GM23338 (cell line): ENCODE data around the gene ATXN7L1. TPM values are rescaled to one million over a fixed set of nuclear protein-coding genes. Genes with fewer than 3 reads are reported as not detected.

Source experiments
- ATAC-seq: fragments of 200-7000 bp; cut with Tn5 transposase; 3 replicates; pipeline ENCODE4 v1.9.1; 2020
- DNase-seq: peaks from one replicate; pipeline ENCODE4 v3.0.0-alpha.2; 2015; ENCODE audit warnings: low spot score
- H2AFZ ChIP-seq: fragments of 200-600 bp; sonication (generic); 2 replicates; pipeline ENCODE4 v1.8.0; 2016; ENCODE audit warnings: antibody characterized with exemption, mild to moderate bottlenecking, moderate library complexity
- H3F3A ChIP-seq: fragments of 200-600 bp; sonication (generic); replicated peaks from 2 replicates; pipeline ENCODE4 v1.8.0; 2017; ENCODE audit warnings: antibody characterized with exemption, mixed run types, low read depth
- H3K27ac ChIP-seq: fragments of 200-600 bp; sonication (generic); 2 replicates; pipeline ENCODE4 v1.6.1; 2016; ENCODE audit warnings: low read depth
- H3K27me3 ChIP-seq: fragments of 200-600 bp; sonication (generic); 2 replicates; pipeline ENCODE4 v1.8.0; 2016; ENCODE audit warnings: mild to moderate bottlenecking, mixed run types, moderate library complexity; ENCODE audit not compliant: insufficient read depth
- H3K36me3 ChIP-seq: fragments of 200-600 bp; sonication (generic); 2 replicates; pipeline ENCODE4 v1.8.0; 2016; ENCODE audit warnings: mild to moderate bottlenecking; ENCODE audit not compliant: insufficient read depth
- H3K4me1 ChIP-seq: fragments of 200-600 bp; sonication (generic); 2 replicates; pipeline ENCODE4 v1.8.0; 2016; ENCODE audit warnings: mild to moderate bottlenecking, moderate library complexity; ENCODE audit not compliant: insufficient read depth
- H3K4me2 ChIP-seq: fragments of 200-600 bp; sonication (generic); 2 replicates; pipeline ENCODE4 v1.7.1; 2017; ENCODE audit warnings: mixed run types
- H3K4me3 ChIP-seq: fragments of 200-600 bp; sonication (generic); 2 replicates; pipeline ENCODE4 v1.6.1; 2016; ENCODE audit warnings: mixed run types
- H3K79me2 ChIP-seq: fragments of 200-600 bp; sonication (generic); replicated peaks from 2 replicates; pipeline ENCODE4 v1.8.0; 2017; ENCODE audit warnings: mild to moderate bottlenecking; ENCODE audit not compliant: insufficient read depth
- H3K9me2 ChIP-seq: fragments of 200-600 bp; sonication (generic); 2 replicates; pipeline ENCODE4 v1.8.0; 2017; ENCODE audit not compliant: insufficient read depth
- H4K20me1 ChIP-seq: fragments of 200-600 bp; sonication (generic); replicated peaks from 2 replicates; pipeline ENCODE4 v1.8.0; 2017; ENCODE audit warnings: mild to moderate bottlenecking; ENCODE audit not compliant: insufficient read depth
- H3K27ac Mint-ChIP-seq: 2 replicates; pipeline ENCODE4 v1.8.0; 2020; ENCODE audit warnings: inconsistent platforms, mild to moderate bottlenecking, moderate library complexity, mixed read lengths
- H3K27me3 Mint-ChIP-seq: 3 replicates; pipeline ENCODE4 v1.8.0; 2022; ENCODE audit warnings: low read depth, mild to moderate bottlenecking, moderate library complexity, mixed read lengths, inconsistent platforms; ENCODE audit not compliant: insufficient read depth, poor library complexity
- H3K36me3 Mint-ChIP-seq: 3 replicates; pipeline ENCODE4 v1.8.0; 2021; ENCODE audit warnings: low read depth, mild to moderate bottlenecking, inconsistent platforms, moderate library complexity, mixed read lengths
- H3K4me1 Mint-ChIP-seq: 3 replicates; pipeline ENCODE4 v1.8.0; 2020; ENCODE audit warnings: mild to moderate bottlenecking, inconsistent platforms, mixed read lengths
- H3K4me3 Mint-ChIP-seq: 3 replicates; pipeline ENCODE4 v1.8.0; 2021; ENCODE audit warnings: moderate library complexity, mild to moderate bottlenecking, inconsistent platforms, mixed read lengths
- H3K9me3 Mint-ChIP-seq: 3 replicates; pipeline ENCODE4 v1.8.0; 2020; ENCODE audit warnings: moderate library complexity, mild to moderate bottlenecking, inconsistent platforms, mixed read lengths
- CREB1 ChIP-seq: fragments of 250-450 bp; sonication (Bioruptor Pico); IDR thresholded peaks from 2 replicates; pipeline ENCODE4 v1.5.0; 2020; ENCODE audit warnings: low read depth, mild to moderate bottlenecking, moderate library complexity
- EZH2 ChIP-seq: fragments of 200-600 bp; sonication (generic); IDR thresholded peaks from one replicate; pipeline ENCODE4 v1.8.0; 2017; ENCODE audit warnings: antibody characterized with exemption, mild to moderate bottlenecking, low read depth; ENCODE audit not compliant: unreplicated experiment
- JUNB ChIP-seq: IDR thresholded peaks from one replicate; pipeline ENCODE4 v1.6.1; 2016; ENCODE audit warnings: antibody characterized with exemption; ENCODE audit not compliant: unreplicated experiment
- NANOG ChIP-seq: IDR thresholded peaks from 2 replicates; pipeline ENCODE4 v1.6.1; 2016; ENCODE audit warnings: antibody characterized with exemption, borderline replicate concordance
- STAT1 ChIP-seq: IDR thresholded peaks from one replicate; pipeline ENCODE4 v1.6.1; 2016; ENCODE audit warnings: antibody characterized with exemption; ENCODE audit not compliant: unreplicated experiment
- ZNF114 ChIP-seq: fragments of 250-450 bp; sonication (Bioruptor Pico); IDR thresholded peaks from 2 replicates; pipeline ENCODE4 v1.5.0; 2020; ENCODE audit warnings: mild to moderate bottlenecking, moderate library complexity
- polyA plus RNA-seq: library from polyadenylated mRNA; unstranded; fragments of >200 nt; fragmentation: Nextera tagmentation; extraction: Ambion mirVana; gene quantifications from 2 replicates; pipeline ENCODE4 v1.2.1, GENCODE V29; 2016
- total RNA-seq: library from RNA; depleted of rRNA; stranded (reverse); fragments of >200 nt; shearing (Covaris generic); gene quantifications from 2 replicates; pipeline ENCODE4 v1.2.3, GENCODE V29; 2014
- TF ChIP-seq, protein P1 (sequence below), 2 experiments: fragments of 200-600 bp in 1 of 2; sonication (generic) in 1 of 2; conservative IDR thresholded peaks; 2 replicates each; pipeline versions ENCODE4 v1.5.1 to v1.6.1; 2016 to 2017; ENCODE audit warnings: antibody characterized with exemption in 2 of 2, low read depth in 2 of 2, mild to moderate bottlenecking in 2 of 2, moderate library complexity in 1 of 2
- TF ChIP-seq, protein P2 (sequence below): fragments of 250-450 bp; sonication (Bioruptor Pico); IDR thresholded peaks from 2 replicates; pipeline ENCODE4 v1.5.0; 2020; ENCODE audit warnings: mild to moderate bottlenecking, moderate library complexity
- TF ChIP-seq, protein P3 (sequence below): IDR thresholded peaks from 2 replicates; pipeline ENCODE4 v1.6.1; 2016; ENCODE audit warnings: antibody characterized with exemption
- TF ChIP-seq, protein P4 (sequence below): IDR thresholded peaks from one replicate; pipeline ENCODE4 v1.6.1; 2018; ENCODE audit warnings: antibody characterized with exemption; ENCODE audit not compliant: unreplicated experiment

The ATXN7L1 gene
- total and polyA plus RNA-seq, 2 experiments from 2014 or later = 22.8 to 29.8 TPM

DNA sequence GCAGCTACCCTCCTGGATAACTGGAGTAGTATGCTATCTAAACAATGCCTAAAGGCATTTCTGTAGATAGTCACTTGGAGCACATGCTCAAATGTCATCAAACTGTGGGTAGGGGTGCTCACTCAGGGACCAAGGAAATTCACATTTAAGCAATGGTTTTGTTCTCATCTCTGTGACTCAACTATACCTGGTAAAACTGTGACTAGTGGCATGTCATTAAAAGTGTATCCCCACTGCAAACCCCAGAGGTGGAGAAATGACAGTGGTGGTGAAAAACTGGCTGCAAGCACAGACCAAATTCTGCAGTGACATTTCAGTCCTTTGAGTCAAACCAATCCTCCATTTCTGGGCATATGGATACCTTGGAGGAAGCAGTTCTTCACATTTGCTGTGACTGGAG is 160.9 kb downstream of the ATXN7L1 start:
- Mint-ChIP-seq H3K4me3 (no peak overlapping the region), H3K9me3 (peaks cover 40% of the 10 kb centered on the region), H3K27ac (no peak overlapping the region), H3K27me3 (peaks cover 26% of the 10 kb centered on the region), H3K36me3 (peaks cover 52% of the 10 kb centered on the region), H3K4me1 (peaks cover 25% of the 10 kb centered on the region)
- ATAC-seq = no peak
- Histone ChIP-seq H3K27me3 (no peaks in the 10 kb centered on the region), H3K4me3 (no peak overlapping the region), H3K79me2 (no peaks in the 10 kb centered on the region; the same call in 1 of the 2 replicates), H3K36me3 (peaks cover 23% of the 10 kb centered on the region), H2AFZ (no peak overlapping the region), H3K4me2 (no peak overlapping the region), H4K20me1 (no peaks in the 10 kb centered on the region), H3K27ac (no peak overlapping the region), H3K9me2 (no peaks in the 10 kb centered on the region), H3K4me1 (peaks cover 19% of the 10 kb centered on the region), H3F3A (peaks cover 14% of the 10 kb centered on the region; the same call in 1 of the 2 replicates)
- no peak for DNase-seq
- TF ChIP-seq, protein P1, sequence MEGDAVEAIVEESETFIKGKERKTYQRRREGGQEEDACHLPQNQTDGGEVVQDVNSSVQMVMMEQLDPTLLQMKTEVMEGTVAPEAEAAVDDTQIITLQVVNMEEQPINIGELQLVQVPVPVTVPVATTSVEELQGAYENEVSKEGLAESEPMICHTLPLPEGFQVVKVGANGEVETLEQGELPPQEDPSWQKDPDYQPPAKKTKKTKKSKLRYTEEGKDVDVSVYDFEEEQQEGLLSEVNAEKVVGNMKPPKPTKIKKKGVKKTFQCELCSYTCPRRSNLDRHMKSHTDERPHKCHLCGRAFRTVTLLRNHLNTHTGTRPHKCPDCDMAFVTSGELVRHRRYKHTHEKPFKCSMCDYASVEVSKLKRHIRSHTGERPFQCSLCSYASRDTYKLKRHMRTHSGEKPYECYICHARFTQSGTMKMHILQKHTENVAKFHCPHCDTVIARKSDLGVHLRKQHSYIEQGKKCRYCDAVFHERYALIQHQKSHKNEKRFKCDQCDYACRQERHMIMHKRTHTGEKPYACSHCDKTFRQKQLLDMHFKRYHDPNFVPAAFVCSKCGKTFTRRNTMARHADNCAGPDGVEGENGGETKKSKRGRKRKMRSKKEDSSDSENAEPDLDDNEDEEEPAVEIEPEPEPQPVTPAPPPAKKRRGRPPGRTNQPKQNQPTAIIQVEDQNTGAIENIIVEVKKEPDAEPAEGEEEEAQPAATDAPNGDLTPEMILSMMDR (conservative IDR thresholded peaks at IDR 0.05; ENCODE audit: low read depth in 2 of 2) = no peak
- TF ChIP-seq STAT1 (no peak), ZNF114 (no peak), EZH2 (no peak), NANOG (no peak), JUNB (no peak), CREB1 (CRISPR knock-in tag) (no peak)
- TF ChIP-seq, protein P2, sequence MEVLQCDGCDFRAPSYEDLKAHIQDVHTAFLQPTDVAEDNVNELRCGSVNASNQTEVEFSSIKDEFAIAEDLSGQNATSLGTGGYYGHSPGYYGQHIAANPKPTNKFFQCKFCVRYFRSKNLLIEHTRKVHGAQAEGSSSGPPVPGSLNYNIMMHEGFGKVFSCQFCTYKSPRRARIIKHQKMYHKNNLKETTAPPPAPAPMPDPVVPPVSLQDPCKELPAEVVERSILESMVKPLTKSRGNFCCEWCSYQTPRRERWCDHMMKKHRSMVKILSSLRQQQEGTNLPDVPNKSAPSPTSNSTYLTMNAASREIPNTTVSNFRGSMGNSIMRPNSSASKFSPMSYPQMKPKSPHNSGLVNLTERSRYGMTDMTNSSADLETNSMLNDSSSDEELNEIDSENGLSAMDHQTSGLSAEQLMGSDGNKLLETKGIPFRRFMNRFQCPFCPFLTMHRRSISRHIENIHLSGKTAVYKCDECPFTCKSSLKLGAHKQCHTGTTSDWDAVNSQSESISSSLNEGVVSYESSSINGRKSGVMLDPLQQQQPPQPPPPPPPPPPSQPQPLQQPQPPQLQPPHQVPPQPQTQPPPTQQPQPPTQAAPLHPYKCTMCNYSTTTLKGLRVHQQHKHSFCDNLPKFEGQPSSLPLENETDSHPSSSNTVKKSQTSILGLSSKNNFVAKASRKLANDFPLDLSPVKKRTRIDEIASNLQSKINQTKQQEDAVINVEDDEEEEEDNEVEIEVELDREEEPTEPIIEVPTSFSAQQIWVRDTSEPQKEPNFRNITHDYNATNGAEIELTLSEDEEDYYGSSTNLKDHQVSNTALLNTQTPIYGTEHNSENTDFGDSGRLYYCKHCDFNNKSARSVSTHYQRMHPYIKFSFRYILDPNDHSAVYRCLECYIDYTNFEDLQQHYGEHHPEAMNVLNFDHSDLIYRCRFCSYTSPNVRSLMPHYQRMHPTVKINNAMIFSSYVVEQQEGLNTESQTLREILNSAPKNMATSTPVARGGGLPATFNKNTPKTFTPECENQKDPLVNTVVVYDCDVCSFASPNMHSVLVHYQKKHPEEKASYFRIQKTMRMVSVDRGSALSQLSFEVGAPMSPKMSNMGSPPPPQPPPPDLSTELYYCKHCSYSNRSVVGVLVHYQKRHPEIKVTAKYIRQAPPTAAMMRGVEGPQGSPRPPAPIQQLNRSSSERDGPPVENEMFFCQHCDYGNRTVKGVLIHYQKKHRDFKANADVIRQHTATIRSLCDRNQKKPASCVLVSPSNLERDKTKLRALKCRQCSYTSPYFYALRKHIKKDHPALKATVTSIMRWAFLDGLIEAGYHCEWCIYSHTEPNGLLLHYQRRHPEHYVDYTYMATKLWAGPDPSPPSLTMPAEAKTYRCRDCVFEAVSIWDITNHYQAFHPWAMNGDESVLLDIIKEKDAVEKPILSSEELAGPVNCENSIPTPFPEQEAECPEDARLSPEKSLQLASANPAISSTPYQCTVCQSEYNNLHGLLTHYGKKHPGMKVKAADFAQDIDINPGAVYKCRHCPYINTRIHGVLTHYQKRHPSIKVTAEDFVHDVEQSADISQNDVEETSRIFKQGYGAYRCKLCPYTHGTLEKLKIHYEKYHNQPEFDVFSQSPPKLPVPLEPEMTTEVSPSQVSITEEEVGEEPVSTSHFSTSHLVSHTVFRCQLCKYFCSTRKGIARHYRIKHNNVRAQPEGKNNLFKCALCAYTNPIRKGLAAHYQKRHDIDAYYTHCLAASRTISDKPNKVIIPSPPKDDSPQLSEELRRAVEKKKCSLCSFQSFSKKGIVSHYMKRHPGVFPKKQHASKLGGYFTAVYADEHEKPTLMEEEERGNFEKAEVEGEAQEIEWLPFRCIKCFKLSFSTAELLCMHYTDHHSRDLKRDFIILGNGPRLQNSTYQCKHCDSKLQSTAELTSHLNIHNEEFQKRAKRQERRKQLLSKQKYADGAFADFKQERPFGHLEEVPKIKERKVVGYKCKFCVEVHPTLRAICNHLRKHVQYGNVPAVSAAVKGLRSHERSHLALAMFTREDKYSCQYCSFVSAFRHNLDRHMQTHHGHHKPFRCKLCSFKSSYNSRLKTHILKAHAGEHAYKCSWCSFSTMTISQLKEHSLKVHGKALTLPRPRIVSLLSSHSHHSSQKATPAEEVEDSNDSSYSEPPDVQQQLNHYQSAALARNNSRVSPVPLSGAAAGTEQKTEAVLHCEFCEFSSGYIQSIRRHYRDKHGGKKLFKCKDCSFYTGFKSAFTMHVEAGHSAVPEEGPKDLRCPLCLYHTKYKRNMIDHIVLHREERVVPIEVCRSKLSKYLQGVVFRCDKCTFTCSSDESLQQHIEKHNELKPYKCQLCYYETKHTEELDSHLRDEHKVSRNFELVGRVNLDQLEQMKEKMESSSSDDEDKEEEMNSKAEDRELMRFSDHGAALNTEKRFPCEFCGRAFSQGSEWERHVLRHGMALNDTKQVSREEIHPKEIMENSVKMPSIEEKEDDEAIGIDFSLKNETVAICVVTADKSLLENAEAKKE (CRISPR knock-in tag) = no peak
- TF ChIP-seq, protein P3, sequence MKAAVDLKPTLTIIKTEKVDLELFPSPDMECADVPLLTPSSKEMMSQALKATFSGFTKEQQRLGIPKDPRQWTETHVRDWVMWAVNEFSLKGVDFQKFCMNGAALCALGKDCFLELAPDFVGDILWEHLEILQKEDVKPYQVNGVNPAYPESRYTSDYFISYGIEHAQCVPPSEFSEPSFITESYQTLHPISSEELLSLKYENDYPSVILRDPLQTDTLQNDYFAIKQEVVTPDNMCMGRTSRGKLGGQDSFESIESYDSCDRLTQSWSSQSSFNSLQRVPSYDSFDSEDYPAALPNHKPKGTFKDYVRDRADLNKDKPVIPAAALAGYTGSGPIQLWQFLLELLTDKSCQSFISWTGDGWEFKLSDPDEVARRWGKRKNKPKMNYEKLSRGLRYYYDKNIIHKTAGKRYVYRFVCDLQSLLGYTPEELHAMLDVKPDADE = no peak
- TF ChIP-seq, protein P4, sequence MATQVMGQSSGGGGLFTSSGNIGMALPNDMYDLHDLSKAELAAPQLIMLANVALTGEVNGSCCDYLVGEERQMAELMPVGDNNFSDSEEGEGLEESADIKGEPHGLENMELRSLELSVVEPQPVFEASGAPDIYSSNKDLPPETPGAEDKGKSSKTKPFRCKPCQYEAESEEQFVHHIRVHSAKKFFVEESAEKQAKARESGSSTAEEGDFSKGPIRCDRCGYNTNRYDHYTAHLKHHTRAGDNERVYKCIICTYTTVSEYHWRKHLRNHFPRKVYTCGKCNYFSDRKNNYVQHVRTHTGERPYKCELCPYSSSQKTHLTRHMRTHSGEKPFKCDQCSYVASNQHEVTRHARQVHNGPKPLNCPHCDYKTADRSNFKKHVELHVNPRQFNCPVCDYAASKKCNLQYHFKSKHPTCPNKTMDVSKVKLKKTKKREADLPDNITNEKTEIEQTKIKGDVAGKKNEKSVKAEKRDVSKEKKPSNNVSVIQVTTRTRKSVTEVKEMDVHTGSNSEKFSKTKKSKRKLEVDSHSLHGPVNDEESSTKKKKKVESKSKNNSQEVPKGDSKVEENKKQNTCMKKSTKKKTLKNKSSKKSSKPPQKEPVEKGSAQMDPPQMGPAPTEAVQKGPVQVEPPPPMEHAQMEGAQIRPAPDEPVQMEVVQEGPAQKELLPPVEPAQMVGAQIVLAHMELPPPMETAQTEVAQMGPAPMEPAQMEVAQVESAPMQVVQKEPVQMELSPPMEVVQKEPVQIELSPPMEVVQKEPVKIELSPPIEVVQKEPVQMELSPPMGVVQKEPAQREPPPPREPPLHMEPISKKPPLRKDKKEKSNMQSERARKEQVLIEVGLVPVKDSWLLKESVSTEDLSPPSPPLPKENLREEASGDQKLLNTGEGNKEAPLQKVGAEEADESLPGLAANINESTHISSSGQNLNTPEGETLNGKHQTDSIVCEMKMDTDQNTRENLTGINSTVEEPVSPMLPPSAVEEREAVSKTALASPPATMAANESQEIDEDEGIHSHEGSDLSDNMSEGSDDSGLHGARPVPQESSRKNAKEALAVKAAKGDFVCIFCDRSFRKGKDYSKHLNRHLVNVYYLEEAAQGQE = no peak
